HS-27A (cell line): ENCODE data around the gene ZSCAN5A.
"Not testable (repeated sequence)": the region's sequence is repeated elsewhere in the genome, so short reads cannot be mapped to it uniquely, and the experiment has no call there.

Source experiments
- DNase-seq: peaks from one replicate; pipeline ENCODE4 v3.0.0-alpha.2; 2012; ENCODE audit warnings: low read depth, missing footprints

ZSCAN5A gene

DNA sequence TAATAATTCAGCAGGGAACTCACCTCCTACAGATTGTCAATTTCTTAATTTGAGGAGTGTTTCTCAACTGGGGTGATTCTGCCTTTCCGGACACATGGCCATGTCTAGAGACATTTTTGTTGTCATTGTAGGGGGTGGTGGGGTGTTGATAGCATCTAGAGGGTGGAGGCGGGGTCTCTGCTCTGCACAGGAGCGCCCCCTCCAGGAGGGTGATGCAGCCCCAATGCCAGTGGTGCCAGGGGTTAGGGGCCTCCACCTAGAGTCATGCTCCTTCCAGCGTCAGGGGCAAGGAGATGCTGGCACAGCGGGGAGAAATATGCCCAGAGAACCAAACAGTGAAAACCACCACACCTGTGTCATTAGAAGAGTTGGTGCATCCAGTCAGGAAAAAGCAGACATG, 107.1 kb downstream of the ZSCAN5A start:
- DNase-seq, result not testable (repeated sequence)

DNA sequence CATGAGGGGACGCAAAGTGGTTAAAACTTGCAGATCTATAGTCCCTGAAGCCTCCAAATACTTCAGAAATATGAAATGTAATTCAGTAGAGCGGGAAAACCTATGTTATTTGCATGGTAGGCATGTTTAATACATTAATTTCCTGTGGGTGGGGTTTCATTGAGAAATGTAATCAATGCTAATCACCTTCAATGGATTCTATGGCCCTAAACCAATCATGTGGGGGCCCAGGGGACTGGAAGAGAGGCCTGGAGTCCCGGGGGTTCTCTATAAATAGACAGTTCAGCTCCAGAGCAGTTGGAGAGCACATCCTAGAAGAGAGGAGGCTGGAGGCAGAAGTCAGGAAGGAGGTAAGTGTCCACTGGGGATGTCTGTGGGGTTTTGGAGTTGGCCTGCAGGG, 112.7 kb downstream of the ZSCAN5A start, which contains the start of gene ZSCAN5C:
Gene ZSCAN5C (plus strand): TSS at position 301 of the 400 bp plus-strand sequence. CDS start 3,641 bp downstream, outside the sequence.
- no peak for DNase-seq

DNA sequence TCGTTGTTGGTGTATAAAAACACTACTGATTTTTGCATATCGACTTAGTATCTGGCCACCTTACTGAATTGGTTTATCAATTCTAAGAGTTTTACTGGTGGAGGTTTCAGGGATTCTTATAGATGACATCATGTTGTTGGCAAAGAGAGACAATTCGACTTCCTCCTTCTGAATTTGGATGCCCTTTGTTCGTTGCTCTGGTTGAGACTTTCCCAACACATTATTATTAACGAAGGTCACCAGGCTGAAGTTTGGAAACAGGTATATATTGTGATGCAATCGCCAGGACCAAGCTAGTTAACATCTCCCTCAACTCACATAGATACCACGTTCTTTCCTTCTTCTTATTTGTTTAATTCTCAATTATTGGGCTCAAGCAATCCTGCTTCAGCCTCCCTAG, 115.0 kb downstream of the ZSCAN5A start:
- no peak for DNase-seq

DNA sequence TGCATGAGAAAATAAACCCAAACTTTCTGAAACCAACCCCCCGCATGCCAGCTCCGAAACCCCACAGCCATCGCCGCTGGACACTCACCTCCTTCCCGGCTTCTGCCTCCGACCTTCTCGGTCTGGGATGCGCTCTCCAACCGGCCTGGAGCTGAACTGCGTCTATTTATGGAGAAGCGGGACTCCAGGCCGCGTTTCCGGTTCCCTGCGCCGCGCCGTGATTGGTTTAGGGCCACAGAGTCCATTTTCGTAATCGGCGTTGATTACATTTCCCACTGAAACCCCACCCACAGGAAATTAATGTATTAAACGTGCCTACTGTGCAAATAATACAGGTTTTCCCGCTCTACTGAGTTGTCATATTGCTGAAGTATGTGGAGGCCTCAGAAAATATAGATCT, 117.0 kb downstream of the ZSCAN5A start, which contains the start of gene ZSCAN5B:
Gene ZSCAN5B (minus strand): TSS at position 138 of the 400 bp plus-strand sequence. CDS start 4,731 bp downstream, outside the sequence.
- not testable (repeated sequence) for DNase-seq

DNA sequence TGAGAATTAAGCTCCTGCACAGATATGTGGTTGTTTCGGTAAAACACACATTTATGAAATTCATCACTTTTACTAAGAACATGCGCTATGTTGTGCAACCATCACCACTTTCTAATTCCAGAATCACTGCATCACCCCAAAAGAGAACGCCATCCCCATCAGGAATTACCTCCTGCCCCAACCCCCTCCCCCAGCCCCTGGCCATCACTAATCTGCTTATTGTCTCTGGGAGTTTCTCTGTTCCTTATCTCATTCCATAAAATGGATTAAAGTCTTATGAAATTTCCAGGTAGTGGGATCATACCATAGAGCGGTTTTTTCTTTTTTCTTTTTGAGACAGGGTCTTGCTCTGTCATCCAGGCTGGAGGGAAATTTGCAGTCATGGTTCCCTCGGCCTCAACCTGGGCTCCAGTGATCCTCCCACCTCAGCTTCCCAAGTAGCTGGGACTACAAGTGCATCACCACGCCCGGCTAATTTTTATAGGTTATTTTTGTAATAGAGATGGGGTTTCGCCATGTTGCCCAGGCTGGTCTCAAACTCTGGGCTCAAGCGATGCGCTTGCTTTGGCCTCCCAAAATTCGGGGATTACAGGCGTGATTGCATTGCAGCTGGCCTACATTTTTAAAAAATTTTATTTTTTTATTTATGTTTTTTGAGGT, 120.5 kb downstream of the ZSCAN5A start:
- no peak for DNase-seq

DNA sequence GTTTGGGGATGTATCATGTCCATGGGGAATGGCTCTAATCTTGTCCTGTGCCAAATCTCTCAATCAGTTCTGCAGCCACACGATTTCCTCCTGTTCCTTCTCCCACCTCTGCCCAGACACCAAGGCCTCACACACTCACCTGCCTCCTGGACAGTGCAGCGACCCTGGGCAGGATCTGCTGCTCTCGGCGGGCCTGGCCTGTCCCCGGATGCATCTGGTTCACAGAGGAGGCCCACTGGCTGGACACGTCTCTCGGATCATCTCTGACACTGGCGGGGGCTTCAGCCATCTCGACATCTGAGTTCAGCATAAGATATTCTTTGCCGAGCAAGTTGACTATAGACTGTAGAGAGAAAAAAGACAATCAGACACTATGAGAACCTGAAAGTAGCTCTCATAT, 122.9 kb downstream of the ZSCAN5A start:
- DNase-seq, result no peak

DNA sequence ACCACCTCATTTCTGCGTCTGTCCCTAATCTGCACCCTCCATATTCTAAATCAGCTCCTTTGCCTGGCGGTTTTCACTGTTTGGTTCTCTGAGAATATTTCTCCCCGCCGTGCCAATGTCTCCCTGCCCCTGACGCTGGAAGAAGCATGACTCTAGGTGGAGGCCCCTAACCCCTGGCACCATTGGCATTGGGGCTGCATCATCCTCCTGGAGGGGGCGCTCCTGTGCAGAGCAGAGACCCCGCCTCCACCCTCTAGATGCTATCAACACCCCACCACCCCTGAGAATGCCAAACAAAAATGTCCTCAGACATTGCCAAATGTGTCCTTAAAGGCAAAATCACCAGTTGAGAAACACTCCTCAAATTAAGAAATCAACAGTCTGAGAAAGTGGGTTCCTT, 123.5 kb downstream of the ZSCAN5A start:
- no peak for DNase-seq

DNA sequence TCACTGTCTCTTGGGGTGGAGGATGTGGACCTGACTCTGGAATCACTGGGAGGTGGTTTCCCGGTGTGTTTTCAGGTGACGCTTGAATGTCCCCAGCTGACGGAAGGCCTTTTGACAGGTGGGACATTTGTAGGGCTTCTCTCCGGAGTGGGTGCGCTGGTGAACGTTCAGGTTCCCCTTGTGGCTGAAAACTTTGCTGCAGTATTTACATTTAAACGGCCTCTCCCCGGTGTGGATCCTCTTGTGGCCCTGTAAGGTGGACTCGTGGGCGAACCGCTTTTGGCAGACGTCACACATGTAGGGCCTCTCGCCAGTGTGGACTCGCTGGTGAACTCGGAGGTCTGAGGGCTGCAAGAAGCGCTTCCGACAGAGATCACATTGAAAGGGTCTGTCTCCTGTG, 124.9 kb downstream of the ZSCAN5A start:
- no peak for DNase-seq

- DNase-seq, result no peak
Observed at GRCh38 chr19:56177564-56178243, 136.9 kb downstream of the ZSCAN5A start.

DNA sequence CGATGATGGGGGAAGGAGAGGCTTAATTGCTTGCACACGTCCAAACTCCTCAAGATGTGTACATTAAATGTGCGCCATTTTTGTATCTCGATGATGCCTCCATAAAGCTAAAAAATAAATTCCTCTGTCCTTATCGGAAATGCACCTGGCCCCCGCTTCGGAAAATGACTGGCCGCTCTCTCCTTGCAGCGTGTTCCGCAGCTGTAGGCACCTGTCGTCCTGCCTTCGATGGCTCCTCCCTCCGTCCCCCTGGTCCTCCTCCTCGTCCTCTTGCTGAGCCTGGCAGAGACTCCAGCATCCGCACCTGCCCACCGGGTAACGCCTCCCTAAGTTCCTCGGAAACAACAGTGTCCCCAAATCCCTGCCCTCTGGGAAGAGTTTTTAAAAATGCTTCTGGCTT, 137.8 kb downstream of the ZSCAN5A start:
- DNase-seq, result no peak

- not testable (repeated sequence) for DNase-seq
Observed at GRCh38 chr19:56176310-56176709, 138.3 kb downstream of the ZSCAN5A start.

- not testable (repeated sequence) for DNase-seq
Observed at GRCh38 chr19:56175861-56176307, 138.8 kb downstream of the ZSCAN5A start, which contains the start of gene GALP. TSS of gene GALP (plus strand) at chr19:56176008. CDS start at chr19:56177109, 1,101 bp downstream.

DNA sequence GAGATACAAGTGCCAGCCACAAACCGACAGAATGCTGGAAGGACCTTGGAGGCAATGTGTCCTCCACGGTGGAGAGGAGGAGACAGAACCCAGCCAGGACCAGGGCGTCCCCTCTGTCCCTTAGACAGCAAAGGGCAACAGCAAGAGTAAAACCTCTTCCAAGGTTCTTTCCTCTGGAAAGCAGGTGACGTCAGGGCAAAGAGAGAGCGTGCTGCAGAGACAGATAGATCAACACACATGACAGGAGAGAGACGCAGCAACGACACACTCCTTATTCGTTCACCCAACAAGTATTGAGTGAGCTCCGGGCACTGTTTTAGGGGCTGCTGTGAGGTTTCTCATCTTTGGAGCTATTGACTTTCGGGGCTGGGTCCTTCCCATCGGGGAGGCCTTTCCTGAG, 140.1 kb downstream of the ZSCAN5A start:
- DNase-seq, result no peak

GRCh38 chr19:56174086-56174485, 140.6 kb downstream of the ZSCAN5A start:
- no peak for DNase-seq
